Colonic mucosa (tissue), 4 donors: ENCODE results near the gene ZNF354C. TPM values are rescaled to one million over a fixed set of nuclear protein-coding genes. Genes with fewer than 3 reads are reported as not detected.
"Not testable (repeated sequence)": the region's sequence is repeated elsewhere in the genome, so short reads cannot be mapped to it uniquely, and the experiment has no call there.

Experiments used
- DNase-seq: peaks from one replicate; pipeline ENCODE4 v3.0.0-alpha.2; 2020
- H3K27ac ChIP-seq: fragments of 200-600 bp; one replicate; pipeline ENCODE4 v1.8.0; 2021
- H3K27me3 ChIP-seq: fragments of 200-600 bp; one replicate; pipeline ENCODE4 v1.8.0; 2021
- H3K36me3 ChIP-seq: fragments of 200-600 bp; one replicate; pipeline ENCODE4 v1.8.0; 2021
- H3K4me1 ChIP-seq: fragments of 200-600 bp; one replicate; pipeline ENCODE4 v1.8.0; 2021; ENCODE audit warnings: mild to moderate bottlenecking
- H3K4me3 ChIP-seq: fragments of 200-600 bp; one replicate; pipeline ENCODE4 v1.8.0; 2021
- H3K9ac ChIP-seq, 2 donors: one replicate each; pipeline ENCODE4 v1.7.0; 2013; ENCODE audit warnings: control low read depth in 2 of 2, low read depth in 2 of 2, low read length in 2 of 2
- H3K9me3 ChIP-seq: fragments of 200-600 bp; one replicate; pipeline ENCODE4 v1.8.0; 2021
- intact Hi-C: fragments of 100-400 bp; cut with DNase I; formaldehyde crosslinking; loops from one replicate; pipeline ENCODE4 v1.14.1; 2022
- total RNA-seq, 2 donors: library from RNA; stranded (reverse); fragmentation: NEBNext Ultra II Directional in 1 of 2; extraction: Animal tissue kit (Norgen Biotek cat#: 25700) in 1 of 2; gene quantifications; one replicate each; pipeline ENCODE4 v1.2.1, GENCODE V29; 2021
- TF ChIP-seq, protein P1 (sequence below): fragments of 200-600 bp; IDR thresholded peaks from one replicate; pipeline ENCODE4 v1.8.0; 2022; ENCODE audit warnings: antibody characterized with exemption, mild to moderate bottlenecking
- donor health status: healthy.
- donor health status: DM: no; HTN: no; CAD: no.
- donor health status: DM: no; HTN: no; CAD: no.

Gene ZNF354C
- total RNA-seq, 2 donors from 2014 or later: 1.7 to 1.9 TPM

DNA sequence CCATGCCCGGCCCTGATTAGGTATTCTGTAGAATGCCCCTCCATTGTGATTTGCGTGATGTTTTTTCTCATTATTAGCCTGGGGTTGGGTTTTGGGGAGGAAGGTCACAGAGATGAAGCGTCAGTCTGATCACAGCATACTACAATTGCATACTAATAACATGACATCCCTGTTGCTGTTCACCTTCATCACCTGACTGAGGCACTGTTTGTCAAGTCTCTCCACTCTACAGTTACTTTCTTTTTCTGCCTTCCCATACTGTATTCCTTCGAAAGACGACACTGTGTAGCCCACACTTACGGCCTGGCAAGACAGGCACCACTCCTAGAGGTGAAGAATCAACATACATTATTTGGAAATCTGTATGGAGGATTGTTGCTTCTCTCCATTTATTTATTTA, 5.5 kb downstream of the ZNF354C start:
- Histone ChIP-seq H3K27ac (no peak overlapping the region), H3K9me3 (no peaks in the 10 kb centered on the region)
- TF ChIP-seq, protein P1, sequence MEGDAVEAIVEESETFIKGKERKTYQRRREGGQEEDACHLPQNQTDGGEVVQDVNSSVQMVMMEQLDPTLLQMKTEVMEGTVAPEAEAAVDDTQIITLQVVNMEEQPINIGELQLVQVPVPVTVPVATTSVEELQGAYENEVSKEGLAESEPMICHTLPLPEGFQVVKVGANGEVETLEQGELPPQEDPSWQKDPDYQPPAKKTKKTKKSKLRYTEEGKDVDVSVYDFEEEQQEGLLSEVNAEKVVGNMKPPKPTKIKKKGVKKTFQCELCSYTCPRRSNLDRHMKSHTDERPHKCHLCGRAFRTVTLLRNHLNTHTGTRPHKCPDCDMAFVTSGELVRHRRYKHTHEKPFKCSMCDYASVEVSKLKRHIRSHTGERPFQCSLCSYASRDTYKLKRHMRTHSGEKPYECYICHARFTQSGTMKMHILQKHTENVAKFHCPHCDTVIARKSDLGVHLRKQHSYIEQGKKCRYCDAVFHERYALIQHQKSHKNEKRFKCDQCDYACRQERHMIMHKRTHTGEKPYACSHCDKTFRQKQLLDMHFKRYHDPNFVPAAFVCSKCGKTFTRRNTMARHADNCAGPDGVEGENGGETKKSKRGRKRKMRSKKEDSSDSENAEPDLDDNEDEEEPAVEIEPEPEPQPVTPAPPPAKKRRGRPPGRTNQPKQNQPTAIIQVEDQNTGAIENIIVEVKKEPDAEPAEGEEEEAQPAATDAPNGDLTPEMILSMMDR: no peak

DNA sequence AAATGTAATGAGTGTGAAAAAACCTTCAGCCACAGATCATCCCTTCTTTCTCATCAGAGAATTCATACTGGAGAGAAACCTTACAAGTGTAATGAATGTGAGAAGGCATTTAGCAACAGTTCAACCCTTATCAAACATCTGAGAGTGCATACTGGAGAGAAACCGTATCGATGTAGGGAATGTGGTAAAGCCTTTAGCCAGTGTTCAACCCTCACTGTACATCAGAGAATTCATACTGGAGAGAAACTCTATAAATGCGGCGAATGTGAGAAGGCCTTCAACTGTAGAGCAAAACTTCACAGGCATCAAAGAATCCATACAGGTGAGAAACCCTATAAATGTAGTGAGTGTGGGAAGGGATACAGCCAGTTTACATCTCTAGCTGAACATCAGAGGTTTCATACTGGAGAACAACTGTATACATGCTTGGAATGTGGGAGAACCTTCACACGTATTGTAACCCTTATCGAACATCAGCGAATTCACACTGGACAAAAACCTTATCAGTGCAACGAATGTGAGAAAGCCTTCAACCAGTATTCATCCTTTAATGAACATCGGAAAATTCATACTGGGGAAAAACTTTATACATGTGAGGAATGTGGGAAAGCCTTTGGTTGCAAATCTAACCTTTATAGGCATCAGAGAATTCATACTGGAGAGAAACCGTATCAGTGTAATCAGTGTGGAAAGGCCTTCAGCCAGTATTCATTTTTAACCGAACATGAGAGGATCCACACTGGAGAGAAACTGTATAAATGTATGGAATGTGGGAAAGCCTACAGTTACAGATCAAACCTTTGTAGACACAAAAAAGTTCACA, 19.2 kb downstream of the ZNF354C start:
- Histone ChIP-seq H3K27me3 (no peaks in the 10 kb centered on the region), H3K36me3 (no peaks in the 10 kb centered on the region), H3K9ac (no peak overlapping the region), H3K4me1 (no peaks in the 10 kb centered on the region), H3K4me3 (no peak overlapping the region), H3K9me3 (peaks cover 7% of the 10 kb centered on the region), H3K27ac (no peak overlapping the region)
- no peak for DNase-seq
- TF ChIP-seq, protein P1: no peak
- intact Hi-C loops: no loop called here

More for the DNA sequence above, 5.5 kb downstream of the ZNF354C start:
- Histone ChIP-seq H3K27me3 (no peaks in the 10 kb centered on the region), H3K4me3 (no peak overlapping the region), H3K36me3 (no peaks in the 10 kb centered on the region), H3K9ac (no peak overlapping the region), H3K4me1 (no peaks in the 10 kb centered on the region)
- DNase-seq: no peak
- intact Hi-C loops: no loop called here

DNA sequence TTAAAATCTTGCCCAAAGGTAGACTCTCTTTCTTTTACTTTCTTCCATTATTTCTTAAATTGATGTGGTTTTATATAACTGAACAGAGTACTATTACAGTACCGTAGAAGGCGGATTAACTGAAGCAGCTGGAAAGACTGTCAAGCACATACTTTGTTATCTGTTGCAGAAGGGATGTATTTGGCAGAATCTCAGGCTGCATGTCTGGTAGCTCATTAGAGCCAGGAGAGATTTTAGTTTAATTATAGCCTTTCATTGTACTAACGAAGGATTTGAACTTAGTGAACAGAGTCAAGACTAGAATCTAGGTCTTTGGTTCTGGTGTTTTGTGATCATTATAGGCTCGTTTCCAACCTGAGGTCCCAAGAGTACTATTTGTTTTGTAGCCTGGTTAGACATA, 20.6 kb downstream of the ZNF354C start:
- H3K36me3 ChIP-seq: no peaks in the 10 kb centered on the region
- H3K27me3 ChIP-seq: no peaks in the 10 kb centered on the region
- peaks cover 12% of the 10 kb centered on the region for H3K9me3 ChIP-seq
- intact Hi-C loops: no loop called here
- DNase-seq: no peak
- TF ChIP-seq, protein P1: no peak
- no peak overlapping the region for H3K27ac ChIP-seq
- H3K4me1 ChIP-seq: no peaks in the 10 kb centered on the region
- no peak overlapping the region for H3K4me3 ChIP-seq
- no peak overlapping the region for H3K9ac ChIP-seq

DNA sequence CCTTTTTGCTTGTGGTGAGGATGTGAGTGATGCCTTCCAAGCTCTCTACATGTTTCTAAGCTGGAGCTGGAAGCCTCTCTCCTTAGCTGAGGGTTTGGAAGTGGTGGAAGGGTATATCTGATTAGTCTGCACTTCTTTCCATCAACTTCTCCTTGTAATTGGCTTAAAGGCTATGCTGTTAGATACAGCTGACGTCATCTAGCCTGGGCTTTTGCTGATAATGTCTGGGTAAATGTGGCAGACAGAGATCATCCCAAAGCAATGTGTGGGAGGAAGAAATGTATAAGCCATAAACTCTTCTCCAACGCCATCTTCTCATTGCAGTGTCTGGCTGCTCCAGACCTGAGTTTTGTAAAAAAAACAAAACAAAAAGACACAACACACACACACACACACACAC, 29.3 kb downstream of the ZNF354C start:
- H3K4me1 ChIP-seq: no peaks in the 10 kb centered on the region
- no peak overlapping the region for H3K9ac ChIP-seq
- no peak overlapping the region for H3K27ac ChIP-seq
- H3K27me3 ChIP-seq: no peaks in the 10 kb centered on the region
- H3K4me3 ChIP-seq: no peak overlapping the region
- TF ChIP-seq, protein P1: no peak
- peaks cover 9% of the 10 kb centered on the region for H3K9me3 ChIP-seq
- DNase-seq: no peak
- no peaks in the 10 kb centered on the region for H3K36me3 ChIP-seq
- intact Hi-C loops: no loop called here

DNA sequence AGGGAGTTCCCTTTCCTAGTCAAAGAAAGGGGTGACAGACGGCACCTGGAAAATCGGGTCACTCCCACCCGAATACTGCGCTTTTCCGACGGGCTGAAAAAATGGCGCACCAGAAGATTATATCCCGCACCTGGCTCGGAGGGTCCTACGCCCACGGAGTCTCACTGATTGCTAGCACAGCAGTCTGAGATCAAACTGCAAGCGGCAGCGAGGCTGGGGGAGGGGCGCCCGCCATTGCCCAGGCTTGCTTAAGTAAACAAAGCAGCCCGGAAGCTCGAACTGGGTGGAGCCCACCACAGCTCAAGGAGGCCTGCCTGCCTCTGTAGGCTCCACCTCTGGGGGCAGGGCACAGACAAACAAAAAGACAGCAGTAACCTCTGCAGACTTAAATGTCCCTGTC, 41.1 kb downstream of the ZNF354C start:
- H3K9ac ChIP-seq, DNase-seq, H3K27ac ChIP-seq, H3K4me1 ChIP-seq, H3K36me3 ChIP-seq, H3K27me3 ChIP-seq, H3K4me3 ChIP-seq, H3K9me3 ChIP-seq, intact Hi-C loops: not testable (repeated sequence)

DNA sequence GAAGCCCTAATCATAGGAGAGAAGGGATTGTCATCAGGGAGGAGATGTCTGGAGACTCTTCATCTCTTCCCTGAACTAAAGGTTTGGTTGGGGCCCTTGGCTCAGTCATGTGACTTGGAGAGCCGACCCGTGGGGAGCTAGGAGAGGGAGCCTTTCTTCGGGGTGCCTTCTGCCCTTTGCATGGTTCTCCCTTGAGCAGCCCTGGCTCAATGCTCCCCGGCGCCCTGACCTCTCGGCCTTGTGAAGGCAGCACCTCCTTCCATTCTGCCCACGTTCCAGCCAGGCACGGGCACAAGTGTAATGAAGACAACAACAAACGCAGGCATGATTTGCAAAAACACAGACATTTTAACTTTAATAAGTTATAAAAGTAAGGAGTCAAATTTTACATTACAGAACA, 50.4 kb downstream of the ZNF354C start:
- no peak for DNase-seq
- no peak overlapping the region for H3K9ac ChIP-seq
- H3K27me3 ChIP-seq: no peaks in the 10 kb centered on the region
- no peak overlapping the region for H3K4me3 ChIP-seq
- H3K9me3 ChIP-seq: no peaks in the 10 kb centered on the region
- H3K27ac ChIP-seq: no peak overlapping the region
- TF ChIP-seq, protein P1: no peak
- intact Hi-C loops: no loop called here
- no peaks in the 10 kb centered on the region for H3K36me3 ChIP-seq
- H3K4me1 ChIP-seq: no peaks in the 10 kb centered on the region
